Osteoblast (primary cell): Measurements from ENCODE around the gene PDPK1. TPM values are rescaled to one million over a fixed set of nuclear protein-coding genes. Genes with fewer than 3 reads are reported as not detected.

Experiments used
- DNase-seq: peaks from one replicate; pipeline ENCODE4 v3.0.0; 2011; ENCODE audit warnings: low spot score, mixed read lengths; ENCODE audit not compliant: insufficient read length; ENCODE audit errors: missing footprints
- H2AFZ ChIP-seq: 2 replicates; pipeline ENCODE4 v1.6.0; 2011; ENCODE audit warnings: mild to moderate bottlenecking, low read length
- H3K27ac ChIP-seq: 2 replicates; pipeline ENCODE4 v1.5.1; 2011; ENCODE audit warnings: mild to moderate bottlenecking, low read depth, low read length, moderate library complexity
- H3K27me3 ChIP-seq: 2 replicates; pipeline ENCODE4 v1.6.0; 2012; ENCODE audit warnings: mild to moderate bottlenecking, control low read depth, inconsistent platforms, low read length, moderate library complexity; ENCODE audit not compliant: insufficient read depth
- H3K36me3 ChIP-seq: 2 replicates; pipeline ENCODE4 v1.5.1; 2011; ENCODE audit warnings: mild to moderate bottlenecking, low read length, control low read depth, moderate library complexity; ENCODE audit not compliant: insufficient read depth
- H3K4me1 ChIP-seq: 2 replicates; pipeline ENCODE4 v1.5.1; 2011; ENCODE audit warnings: mild to moderate bottlenecking, low read length, control low read depth, moderate library complexity; ENCODE audit not compliant: insufficient read depth
- H3K4me2 ChIP-seq: 2 replicates; pipeline ENCODE4 v1.6.0; 2011; ENCODE audit warnings: mild to moderate bottlenecking, low read length; ENCODE audit not compliant: insufficient read depth
- H3K4me3 ChIP-seq: fragments of 200-600 bp; sonication (generic); 3 replicates; pipeline ENCODE4 v1.5.1; 2012; ENCODE audit warnings: mild to moderate bottlenecking, low read length, inconsistent platforms; ENCODE audit not compliant: insufficient read depth
- H3K79me2 ChIP-seq: 2 replicates; pipeline ENCODE4 v1.6.0; 2012; ENCODE audit warnings: mild to moderate bottlenecking, low read length, control low read depth, inconsistent platforms; ENCODE audit not compliant: insufficient read depth
- H3K9me3 ChIP-seq: 2 replicates; pipeline ENCODE4 v1.5.1; 2011; ENCODE audit warnings: low read depth, low read length, control low read depth
- H4K20me1 ChIP-seq: 2 replicates; pipeline ENCODE4 v1.6.0; 2012; ENCODE audit warnings: mild to moderate bottlenecking, low read length, control low read depth; ENCODE audit not compliant: insufficient read depth
- CTCF ChIP-seq: IDR thresholded peaks from 2 replicates; pipeline ENCODE4 v1.5.1; 2011; ENCODE audit warnings: mild to moderate bottlenecking, low read depth, low read length, moderate library complexity; ENCODE audit errors: extremely low read depth
- total RNA-seq: library from RNA; depleted of rRNA; stranded (reverse); fragments of >200 nt; gene quantifications from 2 replicates; pipeline ENCODE4 v1.2.3, GENCODE V29; 2012

The PDPK1 gene
- total RNA-seq, 1 donor = 23.2 TPM

DNA sequence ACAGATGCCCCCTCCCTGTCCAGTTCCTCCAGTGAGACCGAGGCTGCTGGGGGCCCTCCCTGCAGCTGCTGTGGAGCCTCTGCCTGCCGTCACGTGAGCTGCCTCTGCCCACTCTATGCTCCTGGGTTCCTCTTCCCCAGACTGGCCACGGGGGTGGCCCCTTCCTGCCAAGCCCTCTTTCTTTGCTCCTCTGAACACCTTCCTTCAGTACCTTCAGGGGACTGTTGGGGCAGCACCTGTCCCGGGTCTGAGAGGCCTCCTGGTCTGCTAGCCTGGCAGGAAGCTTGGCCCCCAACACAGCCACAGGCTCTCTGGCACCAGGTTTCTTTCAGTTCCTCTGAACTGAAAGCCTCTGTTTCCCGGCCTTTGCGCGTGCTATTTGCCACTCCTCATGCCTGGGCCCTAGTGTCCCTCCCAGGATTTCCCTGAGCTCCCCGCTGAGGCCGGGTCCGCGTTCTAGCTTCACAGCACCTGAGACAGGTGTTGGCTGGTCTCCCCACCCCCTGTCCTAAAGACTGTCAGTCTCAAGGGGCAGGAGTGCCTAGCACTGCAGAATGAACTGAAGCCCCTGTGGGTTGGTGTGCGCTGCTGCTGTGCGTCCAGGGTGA is 30.7 kb upstream of the PDPK1 start:
- no peak overlapping the region for H3K4me2 ChIP-seq
- no peak overlapping the region for H3K27ac ChIP-seq
- peak; percentile 65 for DNase-seq
- peaks cover 7% of the 10 kb centered on the region for H4K20me1 ChIP-seq
- no peaks in the 10 kb centered on the region for H3K27me3 ChIP-seq
- peaks cover 3% of the 10 kb centered on the region for H3K36me3 ChIP-seq
- H2AFZ ChIP-seq = no peak overlapping the region
- H3K4me1 ChIP-seq = peaks cover 15% of the 10 kb centered on the region
- no peak overlapping the region for H3K4me3 ChIP-seq
- H3K79me2 ChIP-seq = no peaks in the 10 kb centered on the region
- no peak for TF ChIP-seq CTCF
- no peaks in the 10 kb centered on the region for H3K9me3 ChIP-seq

DNA sequence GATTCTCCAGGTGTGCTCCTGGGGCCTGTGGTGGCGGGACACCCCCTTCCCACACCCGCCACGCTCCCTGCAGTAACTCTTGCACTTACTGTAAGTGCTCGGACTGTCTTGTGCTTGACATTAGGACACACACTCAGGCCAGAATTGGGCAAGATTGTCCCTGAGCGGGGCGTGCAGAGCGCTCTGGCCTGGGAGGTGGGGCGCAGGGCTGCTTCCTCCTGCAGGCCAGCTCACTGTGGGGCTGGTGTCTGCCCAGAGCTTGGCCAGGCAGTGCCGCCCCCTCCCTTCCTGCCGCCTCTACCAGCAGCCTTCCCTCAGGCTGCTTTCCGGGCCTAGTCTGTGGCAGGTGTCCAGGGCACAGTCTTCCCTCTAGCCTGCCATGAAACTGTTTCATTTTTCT is 30.2 kb upstream of the PDPK1 start:
- Histone ChIP-seq H3K4me1 (peaks cover 12% of the 10 kb centered on the region), H3K27me3 (no peaks in the 10 kb centered on the region), H2AFZ (no peak overlapping the region), H3K4me2 (no peak overlapping the region), H3K36me3 (peaks cover 3% of the 10 kb centered on the region), H3K4me3 (no peak overlapping the region), H3K27ac (no peak overlapping the region), H4K20me1 (peaks cover 2% of the 10 kb centered on the region), H3K79me2 (no peaks in the 10 kb centered on the region), H3K9me3 (no peaks in the 10 kb centered on the region)
- peak; percentile 35 for DNase-seq
- no peak for TF ChIP-seq CTCF

- TF ChIP-seq CTCF = no peak
- no peak overlapping the region for H2AFZ ChIP-seq
- H3K79me2 ChIP-seq = peaks cover under 1% of the 10 kb centered on the region
- peaks cover 3% of the 10 kb centered on the region for H3K36me3 ChIP-seq
- DNase-seq = peak; percentile 58
- H3K9me3 ChIP-seq = no peaks in the 10 kb centered on the region
- no peak overlapping the region for H3K4me2 ChIP-seq
- no peaks in the 10 kb centered on the region for H4K20me1 ChIP-seq
- H3K27me3 ChIP-seq = no peaks in the 10 kb centered on the region
- H3K27ac ChIP-seq = no peak overlapping the region
- no peak overlapping the region for H3K4me3 ChIP-seq
- peaks cover 14% of the 10 kb centered on the region for H3K4me1 ChIP-seq
Observed at GRCh38 chr16:2508722-2509400, 29.0 kb upstream of the PDPK1 start.

DNA sequence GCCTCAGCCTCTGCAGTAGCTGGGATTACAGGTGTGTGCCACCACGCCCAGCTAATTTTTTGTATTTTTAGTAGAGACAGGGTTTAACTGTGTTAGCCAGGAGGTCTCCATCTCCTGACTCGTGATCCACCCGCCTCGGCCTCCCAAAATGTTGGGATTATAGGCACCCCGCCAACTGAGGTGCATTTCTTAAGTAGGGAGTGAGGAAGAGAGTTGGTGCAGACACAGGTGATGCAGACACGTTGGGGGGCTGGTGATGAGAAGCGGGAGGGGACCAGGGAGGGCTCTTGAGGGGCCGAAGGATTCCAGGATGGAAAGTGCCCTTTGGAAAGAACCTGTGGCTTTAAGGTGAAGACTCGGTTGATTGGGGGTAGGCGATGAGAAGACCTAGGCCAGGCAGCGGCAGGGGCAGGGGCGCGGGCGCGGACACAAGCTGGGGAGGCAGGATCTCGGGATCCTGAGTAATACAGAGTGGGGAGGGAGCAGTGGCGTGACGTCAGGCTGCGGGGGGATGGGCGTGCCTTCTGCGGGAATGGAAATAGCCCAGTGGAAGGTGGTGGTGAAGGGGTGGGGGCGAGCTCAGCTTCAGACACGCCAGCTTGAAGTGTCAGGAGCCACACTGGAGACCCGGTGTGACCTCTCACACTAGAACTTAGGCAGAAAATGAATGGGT is 26.6 kb upstream of the PDPK1 start:
- Histone ChIP-seq H4K20me1 (peaks cover 18% of the 10 kb centered on the region), H3K36me3 (peaks cover 5% of the 10 kb centered on the region), H3K9me3 (no peaks in the 10 kb centered on the region), H3K27ac (peak overlapping the region; percentile 56), H2AFZ (peak overlapping the region; percentile 61), H3K27me3 (no peaks in the 10 kb centered on the region), H3K4me2 (peak overlapping the region; percentile 77), H3K4me3 (peak overlapping the region; percentile 60), H3K79me2 (peaks cover 24% of the 10 kb centered on the region), H3K4me1 (peaks cover 26% of the 10 kb centered on the region)
- TF ChIP-seq CTCF = no peak
- peak; percentile 99 for DNase-seq
